PC-3 (cell line): ENCODE data around the gene TOMM70.

Source experiments
- CTCF ChIP-seq: fragments of 300-600 bp; sonication (generic); conservative IDR thresholded peaks from 2 replicates; pipeline ENCODE4 v1.5.1; 2017; ENCODE audit warnings: antibody characterized with exemption, low read depth, mild to moderate bottlenecking, low read length
- EZH2 ChIP-seq: fragments of 300-600 bp; sonication (generic); IDR thresholded peaks from one replicate; pipeline ENCODE4 v1.6.1; 2017; ENCODE audit warnings: antibody characterized with exemption, mild to moderate bottlenecking, low read length; ENCODE audit not compliant: unreplicated experiment
- EZH2phosphoT487 ChIP-seq: fragments of 300-600 bp; sonication (generic); IDR thresholded peaks from 2 replicates; pipeline ENCODE4 v1.6.1; 2018; ENCODE audit warnings: mild to moderate bottlenecking, antibody characterized with exemption, low read length, borderline replicate concordance

GRCh38 chr3:100358413-100358812, 42.5 kb downstream of the TOMM70 start:
- TF ChIP-seq CTCF (no peak), EZH2 (no peak), EZH2phosphoT487 (no peak)
